HEK293 (cell line): Measurements from ENCODE around the gene SLC10A1.
"Not testable (repeated sequence)": the region's sequence is repeated elsewhere in the genome, so short reads cannot be mapped to it uniquely, and the experiment has no call there.

ENCODE experiments used
- CTCF ChIP-seq: fragments of 450-650 bp; formaldehyde crosslinking; IDR thresholded peaks from 2 replicates; pipeline ENCODE4 v1.5.1; 2016; ENCODE audit warnings: missing biosample characterization, missing genetic modification characterization
- PATZ1 ChIP-seq: fragments of 450-650 bp; formaldehyde crosslinking; IDR thresholded peaks from 2 replicates; pipeline ENCODE4 v1.5.1; 2016; ENCODE audit warnings: missing biosample characterization, missing genetic modification characterization
- SP3 ChIP-seq: fragments of 450-650 bp; formaldehyde crosslinking; IDR thresholded peaks from 2 replicates; pipeline ENCODE4 v1.5.1; 2016; ENCODE audit warnings: missing biosample characterization, missing genetic modification characterization
- YY1 ChIP-seq: fragments of 450-650 bp; formaldehyde crosslinking; IDR thresholded peaks from 2 replicates; pipeline ENCODE4 v1.5.1; 2018; ENCODE audit warnings: missing biosample characterization, missing genetic modification characterization
- ZBTB1 ChIP-seq: fragments of 450-650 bp; formaldehyde crosslinking; IDR thresholded peaks from 2 replicates; pipeline ENCODE4 v1.5.1; 2016; ENCODE audit warnings: missing biosample characterization, missing genetic modification characterization
- ZBTB7A ChIP-seq: fragments of 450-650 bp; formaldehyde crosslinking; IDR thresholded peaks from 2 replicates; pipeline ENCODE4 v1.5.1; 2016; ENCODE audit warnings: low read depth, missing biosample characterization, missing genetic modification characterization
- ZNF174 ChIP-seq: fragments of 450-650 bp; formaldehyde crosslinking; IDR thresholded peaks from 2 replicates; pipeline ENCODE4 v1.5.0; 2017; ENCODE audit warnings: missing biosample characterization, mild to moderate bottlenecking, missing genetic modification characterization
- ZNF23 ChIP-seq: fragments of 450-650 bp; formaldehyde crosslinking; IDR thresholded peaks from 2 replicates; pipeline ENCODE4 v1.5.1; 2016; ENCODE audit warnings: missing biosample characterization, missing genetic modification characterization, borderline replicate concordance
- ZNF26 ChIP-seq: fragments of 450-650 bp; formaldehyde crosslinking; IDR thresholded peaks from 2 replicates; pipeline ENCODE4 v1.5.1; 2016; ENCODE audit warnings: missing biosample characterization, missing genetic modification characterization
- ZNF274 ChIP-seq, 2 experiments: fragments of 200-500 bp in 1 of 2; fragments of 450-650 bp in 1 of 2; sonication (Bioruptor generic) in 1 of 2; formaldehyde crosslinking in 1 of 2; IDR thresholded peaks; 2 replicates each; pipeline versions ENCODE4 v1.5.1 to v1.6.1; 2014 to 2016; ENCODE audit warnings: borderline replicate concordance in 1 of 2, inconsistent platforms in 1 of 2, low read length in 1 of 2, missing biosample characterization in 1 of 2, missing genetic modification characterization in 1 of 2
- ZNF426 ChIP-seq: fragments of 450-650 bp; formaldehyde crosslinking; IDR thresholded peaks from 2 replicates; pipeline ENCODE4 v1.5.1; 2017; ENCODE audit warnings: missing biosample characterization, missing genetic modification characterization, mild to moderate bottlenecking, inconsistent platforms, moderate library complexity
- ZNF48 ChIP-seq: fragments of 450-650 bp; formaldehyde crosslinking; IDR thresholded peaks from 2 replicates; pipeline ENCODE4 v1.5.1; 2016; ENCODE audit warnings: missing biosample characterization, missing genetic modification characterization
- ZNF501 ChIP-seq: fragments of 450-650 bp; formaldehyde crosslinking; IDR thresholded peaks from 2 replicates; pipeline ENCODE4 v1.5.1; 2016; ENCODE audit warnings: missing biosample characterization, missing genetic modification characterization
- ZNF837 ChIP-seq: fragments of 450-650 bp; formaldehyde crosslinking; IDR thresholded peaks from 2 replicates; pipeline ENCODE4 v1.5.1; 2016; ENCODE audit warnings: missing biosample characterization, missing genetic modification characterization

- not testable (repeated sequence) for TF ChIP-seq ZNF501 (tag by site-specific recombination); SP3 (tag by site-specific recombination); ZNF174 (tag by site-specific recombination); CTCF (tag by site-specific recombination); ZNF837 (tag by site-specific recombination); PATZ1 (tag by site-specific recombination); ZNF274 (IDR thresholded peaks at IDR 0.05; ENCODE audit: low read length); ZNF274 (tag by site-specific recombination; IDR thresholded peaks at IDR 0.05; ENCODE audit: borderline replicate concordance); ZNF26 (tag by site-specific recombination); ZNF48 (tag by site-specific recombination); ZNF426 (tag by site-specific recombination); ZBTB1; ZBTB7A (tag by site-specific recombination); YY1 (tag by site-specific recombination); ZNF23 (tag by site-specific recombination)
These were observed 60.6 kb downstream of the SLC10A1 start for GRCh38 chr14:69736405-69736804.
